HG03280 (cell line): Measurements from ENCODE around the gene TMED9.
"Not testable (repeated sequence)": the region's sequence is repeated elsewhere in the genome, so short reads cannot be mapped to it uniquely, and the experiment has no call there.

Experiments used
- ATAC-seq: cut with Tn5 transposase; IDR thresholded peaks from one replicate; pipeline ENCODE4 v1.9.1; 2021; ENCODE audit warnings: mild to moderate bottlenecking, moderate library complexity; ENCODE audit not compliant: unreplicated experiment

TMED9 gene

GRCh38 chr5:177605667-177606066 lies 13.7 kb downstream of the TMED9 start:
- no peak for ATAC-seq

- ATAC-seq, result no peak
Measured at GRCh38 chr5:177606071-177607051, 14.4 kb downstream of the TMED9 start.

GRCh38 chr5:177607115-177607451 lies 15.1 kb downstream of the TMED9 start:
- ATAC-seq, result no peak

GRCh38 chr5:177607452-177608192 lies 15.6 kb downstream of the TMED9 start:
- ATAC-seq, result peak; percentile 52

- ATAC-seq, result no peak
Measured at GRCh38 chr5:177608243-177609075, 16.5 kb downstream of the TMED9 start.

- no peak for ATAC-seq
Measured at GRCh38 chr5:177609076-177610059, 17.4 kb downstream of the TMED9 start.

- no peak for ATAC-seq
Measured at GRCh38 chr5:177610131-177610769, 18.2 kb downstream of the TMED9 start.

- ATAC-seq, result no peak
Measured at GRCh38 chr5:177610770-177611445, 18.9 kb downstream of the TMED9 start.

- no peak for ATAC-seq
Measured at GRCh38 chr5:177611446-177612214, 19.6 kb downstream of the TMED9 start.

GRCh38 chr5:177612215-177612673 lies 20.2 kb downstream of the TMED9 start:
- no peak for ATAC-seq

- no peak for ATAC-seq
Measured at GRCh38 chr5:177620560-177620959, 28.6 kb downstream of the TMED9 start.

- ATAC-seq, result not testable (repeated sequence)
Measured at GRCh38 chr5:177624172-177624571, 32.2 kb downstream of the TMED9 start.

GRCh38 chr5:177630186-177630585 lies 38.2 kb downstream of the TMED9 start:
- not testable (repeated sequence) for ATAC-seq

- ATAC-seq, result not testable (repeated sequence)
Measured at GRCh38 chr5:177634912-177635311, 42.9 kb downstream of the TMED9 start.

GRCh38 chr5:177645462-177645861 lies 53.5 kb downstream of the TMED9 start:
- not testable (repeated sequence) for ATAC-seq
